Measurements from ENCODE around the gene DOCK4. TPM values are rescaled to one million over a fixed set of nuclear protein-coding genes. Genes with fewer than 3 reads are reported as not detected.

Gene DOCK4
- total RNA-seq, 6 experiments from 2014 or later, result 9.4 to 29.9 (median 22.8) TPM

DNA sequence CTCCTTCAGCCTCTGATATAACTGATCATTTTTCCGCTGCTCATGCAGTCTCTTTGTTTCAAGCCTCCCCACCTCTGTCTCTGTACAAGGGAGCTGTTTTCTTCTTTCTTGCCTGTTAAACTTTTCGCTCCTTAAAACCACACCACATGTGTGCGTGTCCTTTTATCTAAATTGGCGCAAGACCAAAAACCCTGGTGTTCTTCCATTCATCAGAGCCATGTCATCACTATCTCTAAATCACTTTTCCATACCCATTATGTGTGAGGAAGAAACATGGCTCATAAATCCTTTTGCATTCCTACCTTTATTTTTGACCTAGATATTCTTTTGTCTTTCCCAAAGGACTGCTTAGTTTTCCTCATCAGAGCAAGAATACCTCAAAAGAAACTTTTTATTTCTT is 404.9 kb downstream of the DOCK4 start:
- Histone ChIP-seq H3K9me3 (peaks cover 0 to 13% (median 8%) of the 10 kb centered on the region in 4 donors), H3K4me3 (no peak overlapping the region), H3K27me3 (no peaks in the 10 kb centered on the region), H3K27ac (no peak overlapping the region), H3K4me1 (peaks cover 0 to 10% (median 0%) of the 10 kb centered on the region in 4 donors), H3K36me3 (peaks cover 0 to 2% (median 0%) of the 10 kb centered on the region in 4 donors)
- intact Hi-C loops (cut with DNase I), result no loop called here
- no peak for DNase-seq
- WGBS (ENCODE audit: insufficient coverage, low coverage, low lambda C conversion rate, missing lambda C conversion rate), result 100% methylated on average over 2 of the region's 4 CpGs
- no peak for TF ChIP-seq POLR2A (IDR thresholded peaks at IDR 0.05)
- TF ChIP-seq, protein P1, sequence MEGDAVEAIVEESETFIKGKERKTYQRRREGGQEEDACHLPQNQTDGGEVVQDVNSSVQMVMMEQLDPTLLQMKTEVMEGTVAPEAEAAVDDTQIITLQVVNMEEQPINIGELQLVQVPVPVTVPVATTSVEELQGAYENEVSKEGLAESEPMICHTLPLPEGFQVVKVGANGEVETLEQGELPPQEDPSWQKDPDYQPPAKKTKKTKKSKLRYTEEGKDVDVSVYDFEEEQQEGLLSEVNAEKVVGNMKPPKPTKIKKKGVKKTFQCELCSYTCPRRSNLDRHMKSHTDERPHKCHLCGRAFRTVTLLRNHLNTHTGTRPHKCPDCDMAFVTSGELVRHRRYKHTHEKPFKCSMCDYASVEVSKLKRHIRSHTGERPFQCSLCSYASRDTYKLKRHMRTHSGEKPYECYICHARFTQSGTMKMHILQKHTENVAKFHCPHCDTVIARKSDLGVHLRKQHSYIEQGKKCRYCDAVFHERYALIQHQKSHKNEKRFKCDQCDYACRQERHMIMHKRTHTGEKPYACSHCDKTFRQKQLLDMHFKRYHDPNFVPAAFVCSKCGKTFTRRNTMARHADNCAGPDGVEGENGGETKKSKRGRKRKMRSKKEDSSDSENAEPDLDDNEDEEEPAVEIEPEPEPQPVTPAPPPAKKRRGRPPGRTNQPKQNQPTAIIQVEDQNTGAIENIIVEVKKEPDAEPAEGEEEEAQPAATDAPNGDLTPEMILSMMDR (IDR thresholded peaks at IDR 0.05), result no peak
- no peak for ATAC-seq

DNA sequence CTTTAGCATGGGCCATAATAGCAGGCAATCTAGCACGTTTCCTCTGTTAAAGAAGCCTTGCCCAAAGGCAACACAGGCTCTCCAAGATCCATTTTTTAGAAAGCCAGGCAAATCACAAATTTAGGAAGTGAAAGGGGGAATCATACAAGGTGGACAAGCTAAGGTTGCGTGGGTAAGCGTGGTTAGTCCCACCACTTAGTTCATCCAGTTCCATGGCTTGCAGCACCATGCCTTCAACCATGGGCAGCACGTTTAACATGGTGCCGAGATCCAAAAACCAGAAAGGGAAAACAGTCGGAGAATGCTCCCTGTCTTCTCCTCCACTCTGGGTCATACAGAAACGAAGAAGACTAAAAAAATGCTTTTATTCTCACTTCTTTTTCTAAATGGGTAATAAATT is 409.5 kb downstream of the DOCK4 start:
- WGBS (ENCODE audit: insufficient coverage, low coverage, low lambda C conversion rate, missing lambda C conversion rate), result 84% methylated on average over 7 of the region's 7 CpGs
- no peaks in the 10 kb centered on the region for H3K4me1 ChIP-seq
- no peak overlapping the region for H3K4me3 ChIP-seq
- peaks cover 3 to 20% (median 9%) of the 10 kb centered on the region in 4 donors for H3K9me3 ChIP-seq
- intact Hi-C loops (cut with DNase I), result no loop called here
- TF ChIP-seq POLR2A (IDR thresholded peaks at IDR 0.05), result no peak
- TF ChIP-seq, protein P1 (IDR thresholded peaks at IDR 0.05), result no peak
- H3K27me3 ChIP-seq, result no peaks in the 10 kb centered on the region
- DNase-seq, result no peak
- no peak overlapping the region for H3K27ac ChIP-seq
- peaks cover 0 to 3% (median 0%) of the 10 kb centered on the region in 4 donors for H3K36me3 ChIP-seq
- ATAC-seq, result no peak

DNA sequence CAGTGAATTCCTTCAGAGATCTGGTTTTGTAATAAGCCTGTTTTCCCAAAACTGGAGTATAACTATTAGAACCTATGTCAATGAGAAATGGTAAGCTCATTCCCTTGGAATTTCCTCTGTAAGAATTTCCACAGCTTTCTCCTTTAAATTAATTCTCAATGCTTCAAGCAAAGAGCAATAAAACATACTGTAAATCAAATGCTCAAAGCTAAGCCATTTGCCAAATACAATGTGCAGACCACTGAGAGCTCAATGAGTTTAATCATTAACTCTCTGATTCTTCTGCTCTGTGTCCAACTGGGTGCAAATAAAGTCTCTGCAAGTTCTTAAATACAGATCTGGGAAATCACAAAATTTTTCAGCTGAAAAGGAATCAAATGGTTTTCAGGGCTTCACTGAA is 416.3 kb downstream of the DOCK4 start:
- TF ChIP-seq, protein P1 (IDR thresholded peaks at IDR 0.05), result no peak
- intact Hi-C loops (cut with DNase I), result no loop called here
- H3K27me3 ChIP-seq, result no peaks in the 10 kb centered on the region
- no peak overlapping the region for H3K4me3 ChIP-seq
- H3K36me3 ChIP-seq, result no peaks in the 10 kb centered on the region
- H3K27ac ChIP-seq, result no peak overlapping the region
- no peaks in the 10 kb centered on the region for H3K4me1 ChIP-seq
- H3K9me3 ChIP-seq, result no peaks in the 10 kb centered on the region
- ATAC-seq (peak in 2 of 4 donors; percentile 29 to 43), DNase-seq (no peak)

DNA sequence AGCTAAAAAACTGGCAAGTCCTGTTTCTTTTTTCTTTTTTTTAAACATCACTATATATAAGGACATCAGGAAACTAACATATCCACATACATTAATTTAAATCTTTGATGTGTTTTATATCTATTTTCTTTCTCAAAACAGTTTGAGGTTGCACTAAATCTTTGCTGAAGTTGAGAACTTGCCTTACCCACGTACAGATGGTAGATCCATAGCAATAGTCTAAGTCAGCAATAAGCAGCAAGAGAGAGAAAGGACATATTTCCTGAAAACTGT is 417.2 kb downstream of the DOCK4 start:
- H3K4me1 ChIP-seq, result no peaks in the 10 kb centered on the region
- ATAC-seq (no peak), DNase-seq (no peak)
- H3K27ac ChIP-seq, result no peak overlapping the region
- H3K4me3 ChIP-seq, result no peak overlapping the region
- H3K27me3 ChIP-seq, result no peaks in the 10 kb centered on the region
- H3K9me3 ChIP-seq, result no peaks in the 10 kb centered on the region
- intact Hi-C loops (cut with DNase I), result no loop called here
- 63% methylated on average over 1 of the region's 1 CpG for WGBS (ENCODE audit: insufficient coverage, low coverage, low lambda C conversion rate, missing lambda C conversion rate)
- H3K36me3 ChIP-seq, result no peaks in the 10 kb centered on the region
- no peak for TF ChIP-seq POLR2A (IDR thresholded peaks at IDR 0.05)
- TF ChIP-seq, protein P1 (IDR thresholded peaks at IDR 0.05), result no peak
